Stimulated activated CD8-positive, alpha-beta memory T cell treated with anti-CD3 and anti-CD28 coated beads, Interleukin-7, amount 100 ng/mL, for 1 hour (primary cell): ENCODE measurements around the gene CCDC146.
"Not testable (repeated sequence)": the region's sequence is repeated elsewhere in the genome, so short reads cannot be mapped to it uniquely, and the experiment has no call there.

Experiments
- DNase-seq, 2 donors: peaks; one replicate each; pipeline ENCODE4 v3.0.0-alpha.2; 2020; ENCODE audit warnings: low read depth in 2 of 2

CCDC146 gene

GRCh38 chr7:77140291-77140690 is 17.9 kb downstream of the CCDC146 start:
- DNase-seq, result not testable (repeated sequence)

GRCh38 chr7:77152232-77152631 is 29.8 kb downstream of the CCDC146 start:
- DNase-seq, result not testable (repeated sequence)

GRCh38 chr7:77154917-77155464 is 32.6 kb downstream of the CCDC146 start:
- not testable (repeated sequence) for DNase-seq

GRCh38 chr7:77155601-77156377 is 33.4 kb downstream of the CCDC146 start:
- DNase-seq, result not testable (repeated sequence)

- not testable (repeated sequence) for DNase-seq
Measured at GRCh38 chr7:77157034-77157433, 34.6 kb downstream of the CCDC146 start.

GRCh38 chr7:77157446-77157845 is 35.0 kb downstream of the CCDC146 start:
- no peak for DNase-seq

- not testable (repeated sequence) for DNase-seq
Measured at GRCh38 chr7:77171073-77171472, 48.7 kb downstream of the CCDC146 start.

GRCh38 chr7:77172437-77173172 is 50.2 kb downstream of the CCDC146 start:
- not testable (repeated sequence) for DNase-seq

- not testable (repeated sequence) for DNase-seq
Measured at GRCh38 chr7:77174418-77174817, 52.0 kb downstream of the CCDC146 start.

- DNase-seq, result not testable (repeated sequence)
Measured at GRCh38 chr7:77175274-77175800, 52.9 kb downstream of the CCDC146 start.

- DNase-seq, result not testable (repeated sequence)
Measured at GRCh38 chr7:77177321-77177904, 55.0 kb downstream of the CCDC146 start.

GRCh38 chr7:77178024-77178423 is 55.6 kb downstream of the CCDC146 start:
- not testable (repeated sequence) for DNase-seq

GRCh38 chr7:77181015-77181595 is 58.7 kb downstream of the CCDC146 start:
- DNase-seq, result no peak

GRCh38 chr7:77181734-77182133 is 59.3 kb downstream of the CCDC146 start:
- DNase-seq, result no peak

GRCh38 chr7:77182261-77182660 is 59.8 kb downstream of the CCDC146 start:
- DNase-seq, result no peak

- no peak for DNase-seq
Measured at GRCh38 chr7:77184463-77184862, 62.0 kb downstream of the CCDC146 start.

- DNase-seq, result no peak
Measured at GRCh38 chr7:77184990-77185389, 62.6 kb downstream of the CCDC146 start.

GRCh38 chr7:77185866-77186265 is 63.5 kb downstream of the CCDC146 start:
- no peak for DNase-seq

GRCh38 chr7:77188731-77189437 is 66.5 kb downstream of the CCDC146 start:
- DNase-seq, result no peak

GRCh38 chr7:77197141-77197540 is 74.7 kb downstream of the CCDC146 start:
- no peak for DNase-seq
